ENCODE measurements around the gene XPNPEP1.

- TF ChIP-seq YY1 (IDR thresholded peaks at IDR 0.05; ENCODE audit: insufficient read depth, insufficient read length), result no peak
- no peak for TF ChIP-seq ZNF274 (IDR thresholded peaks at IDR 0.05; ENCODE audit: low read depth, low read length)
These were observed 76.5 kb downstream of the XPNPEP1 start for GRCh38 chr10:109846832-109847231.
